Fibroblast of lung (primary cell): Measurements from ENCODE around the gene CCDC142.
"Not testable (repeated sequence)": the region's sequence is repeated elsewhere in the genome, so short reads cannot be mapped to it uniquely, and the experiment has no call there.

Source experiments
- EZH2 ChIP-seq: IDR thresholded peaks from 2 replicates; pipeline ENCODE4 v1.5.1; 2012; ENCODE audit warnings: low read length, control low read depth, mild to moderate bottlenecking; ENCODE audit errors: missing control alignments
- TF ChIP-seq, protein P1 (sequence below), 2 donors: IDR thresholded peaks in 1 of 2; conservative IDR thresholded peaks in 1 of 2; 1 replicate in 1 of 2; 2 replicates in 1 of 2; pipeline ENCODE4 v1.5.1; 2011 to 2012; ENCODE audit warnings: low read length in 2 of 2, control low read depth in 1 of 2, inconsistent platforms in 1 of 2, low read depth in 1 of 2, mild to moderate bottlenecking in 1 of 2

- TF ChIP-seq, protein P1, sequence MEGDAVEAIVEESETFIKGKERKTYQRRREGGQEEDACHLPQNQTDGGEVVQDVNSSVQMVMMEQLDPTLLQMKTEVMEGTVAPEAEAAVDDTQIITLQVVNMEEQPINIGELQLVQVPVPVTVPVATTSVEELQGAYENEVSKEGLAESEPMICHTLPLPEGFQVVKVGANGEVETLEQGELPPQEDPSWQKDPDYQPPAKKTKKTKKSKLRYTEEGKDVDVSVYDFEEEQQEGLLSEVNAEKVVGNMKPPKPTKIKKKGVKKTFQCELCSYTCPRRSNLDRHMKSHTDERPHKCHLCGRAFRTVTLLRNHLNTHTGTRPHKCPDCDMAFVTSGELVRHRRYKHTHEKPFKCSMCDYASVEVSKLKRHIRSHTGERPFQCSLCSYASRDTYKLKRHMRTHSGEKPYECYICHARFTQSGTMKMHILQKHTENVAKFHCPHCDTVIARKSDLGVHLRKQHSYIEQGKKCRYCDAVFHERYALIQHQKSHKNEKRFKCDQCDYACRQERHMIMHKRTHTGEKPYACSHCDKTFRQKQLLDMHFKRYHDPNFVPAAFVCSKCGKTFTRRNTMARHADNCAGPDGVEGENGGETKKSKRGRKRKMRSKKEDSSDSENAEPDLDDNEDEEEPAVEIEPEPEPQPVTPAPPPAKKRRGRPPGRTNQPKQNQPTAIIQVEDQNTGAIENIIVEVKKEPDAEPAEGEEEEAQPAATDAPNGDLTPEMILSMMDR (conservative IDR thresholded peaks at IDR 0.05 in 1 of 2, IDR thresholded peaks at IDR 0.05 in 1 of 2; ENCODE audit: low read depth in 1 of 2, low read length in 2 of 2), result not testable (repeated sequence)
- not testable (repeated sequence) for TF ChIP-seq EZH2
Measured at GRCh38 chr2:74470742-74471141, 12.1 kb downstream of the CCDC142 start.
